ENCODE data around the gene SEZ6L. TPM values are rescaled to one million over a fixed set of nuclear protein-coding genes. Genes with fewer than 3 reads are reported as not detected.

SEZ6L gene
- total RNA-seq, 4 donors from 2014 or later: 0.19 to 0.52 (median 0.22) TPM; not detected in 1

DNA sequence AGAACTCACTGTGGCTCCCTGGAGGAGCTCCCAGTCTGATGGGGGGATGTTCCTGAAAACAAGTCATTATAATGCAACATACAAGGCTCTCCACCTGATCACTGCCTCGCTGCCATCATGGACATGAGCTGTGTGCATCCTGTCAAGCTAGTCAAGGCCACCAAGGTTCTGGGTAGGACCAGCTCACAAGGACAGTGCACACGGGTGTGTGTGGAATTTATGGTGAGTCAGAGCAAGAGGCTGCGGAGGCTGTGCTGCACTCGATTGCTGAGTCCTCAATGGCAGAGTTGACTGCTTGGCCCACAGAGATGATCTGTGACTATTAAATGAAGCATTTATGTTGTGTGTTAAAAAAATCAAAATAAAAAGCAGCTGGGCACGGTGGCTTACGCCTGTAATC lies 96.6 kb downstream of the SEZ6L start:
- no peak for DNase-seq (ENCODE audit: low spot score in 2 of 2)
- H3K4me3 ChIP-seq (ENCODE audit: low read depth, poor library complexity, severe bottlenecking): no peak overlapping the region
- intact Hi-C loops (cut with DNase I; ENCODE audit: low total_unique reads): no loop called here
- no peak for TF ChIP-seq POLR2A (IDR thresholded peaks at IDR 0.05)
- TF ChIP-seq, protein P1, sequence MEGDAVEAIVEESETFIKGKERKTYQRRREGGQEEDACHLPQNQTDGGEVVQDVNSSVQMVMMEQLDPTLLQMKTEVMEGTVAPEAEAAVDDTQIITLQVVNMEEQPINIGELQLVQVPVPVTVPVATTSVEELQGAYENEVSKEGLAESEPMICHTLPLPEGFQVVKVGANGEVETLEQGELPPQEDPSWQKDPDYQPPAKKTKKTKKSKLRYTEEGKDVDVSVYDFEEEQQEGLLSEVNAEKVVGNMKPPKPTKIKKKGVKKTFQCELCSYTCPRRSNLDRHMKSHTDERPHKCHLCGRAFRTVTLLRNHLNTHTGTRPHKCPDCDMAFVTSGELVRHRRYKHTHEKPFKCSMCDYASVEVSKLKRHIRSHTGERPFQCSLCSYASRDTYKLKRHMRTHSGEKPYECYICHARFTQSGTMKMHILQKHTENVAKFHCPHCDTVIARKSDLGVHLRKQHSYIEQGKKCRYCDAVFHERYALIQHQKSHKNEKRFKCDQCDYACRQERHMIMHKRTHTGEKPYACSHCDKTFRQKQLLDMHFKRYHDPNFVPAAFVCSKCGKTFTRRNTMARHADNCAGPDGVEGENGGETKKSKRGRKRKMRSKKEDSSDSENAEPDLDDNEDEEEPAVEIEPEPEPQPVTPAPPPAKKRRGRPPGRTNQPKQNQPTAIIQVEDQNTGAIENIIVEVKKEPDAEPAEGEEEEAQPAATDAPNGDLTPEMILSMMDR (IDR thresholded peaks at IDR 0.05): no peak
- 75 to 84% methylated on average over 6 of the region's 6 CpGs for WGBS, 2 donors

DNA sequence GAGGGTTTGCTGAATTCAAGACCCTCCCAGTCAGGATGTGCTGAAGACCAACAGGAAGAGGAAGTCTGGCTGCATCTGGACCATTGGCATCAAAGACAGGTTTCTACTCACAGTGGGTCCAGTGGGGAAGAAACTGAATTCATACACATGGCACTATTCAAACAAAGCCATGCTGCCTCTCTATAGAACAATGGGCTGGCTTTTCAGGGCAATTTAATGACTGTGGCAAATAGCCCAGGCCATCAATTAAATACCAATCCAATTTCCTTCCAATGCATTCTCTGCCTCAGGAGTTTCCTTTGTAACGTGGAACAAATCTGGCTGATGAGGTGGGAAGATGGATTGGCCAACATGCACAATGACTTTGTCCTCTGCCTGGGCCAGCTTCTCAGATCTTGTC lies 98.6 kb downstream of the SEZ6L start:
- 5 to 23% methylated on average over 1 of the region's 1 CpG for whole genome bisulfite sequencing, 2 donors
- no peak for DNase-seq (ENCODE audit: low spot score in 2 of 2)
- intact Hi-C loops (cut with DNase I; ENCODE audit: low total_unique reads): no loop called here
- no peak for TF ChIP-seq POLR2A (IDR thresholded peaks at IDR 0.05)
- TF ChIP-seq, protein P1 (IDR thresholded peaks at IDR 0.05): no peak
- no peak overlapping the region for H3K4me3 ChIP-seq (ENCODE audit: low read depth, poor library complexity, severe bottlenecking)

DNA sequence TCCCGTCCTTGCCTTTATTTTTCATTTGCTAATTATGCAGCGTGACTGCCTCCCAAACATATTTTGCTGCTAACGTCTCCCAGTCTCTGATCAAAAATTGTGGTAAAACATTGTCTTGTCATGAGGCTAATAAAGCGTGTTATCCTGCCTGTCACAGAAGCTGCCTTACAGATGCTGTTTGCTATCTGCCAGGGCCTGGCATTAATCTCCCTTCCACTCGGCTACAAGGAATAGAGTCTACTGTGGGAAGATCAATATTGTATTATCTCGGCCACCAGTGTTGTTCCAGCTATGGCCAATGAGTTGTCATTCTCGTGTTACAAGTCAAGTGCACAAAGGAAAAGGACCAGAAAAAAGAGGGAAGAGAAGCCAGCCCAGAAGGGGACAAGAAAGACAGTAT lies 100.3 kb downstream of the SEZ6L start:
- WGBS, 2 donors: 56 to 63% methylated on average over 7 of the region's 7 CpGs
- TF ChIP-seq, protein P1 (IDR thresholded peaks at IDR 0.05): no peak
- TF ChIP-seq POLR2A (IDR thresholded peaks at IDR 0.05): no peak
- no peak for DNase-seq (ENCODE audit: low spot score in 2 of 2)
- no peak overlapping the region for H3K4me3 ChIP-seq (ENCODE audit: low read depth, poor library complexity, severe bottlenecking)
- intact Hi-C loops (cut with DNase I; ENCODE audit: low total_unique reads): no loop called here

DNA sequence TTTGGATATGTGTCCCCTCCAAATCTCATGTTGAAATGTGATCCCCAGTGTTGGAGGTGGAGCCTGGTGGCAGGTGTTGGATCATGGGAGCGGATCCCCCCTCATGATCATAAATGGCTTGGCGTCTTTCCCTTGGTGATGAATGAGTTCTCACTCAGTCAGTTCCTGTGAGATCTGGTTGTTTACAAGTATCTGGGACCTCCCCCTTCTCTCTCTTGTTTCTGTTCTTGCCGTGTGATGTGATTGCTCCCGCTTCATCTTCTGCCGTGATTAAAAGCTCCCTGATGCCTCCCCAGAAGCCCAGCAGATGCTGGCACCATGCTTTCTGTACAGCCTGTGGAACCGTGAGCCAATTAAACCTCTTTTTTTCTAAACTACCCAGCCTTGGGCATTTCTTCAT lies 102.2 kb downstream of the SEZ6L start:
- intact Hi-C loops (cut with DNase I; ENCODE audit: low total_unique reads): no loop called here
- no peak overlapping the region for H3K4me3 ChIP-seq (ENCODE audit: low read depth, poor library complexity, severe bottlenecking)
- no peak for TF ChIP-seq POLR2A (IDR thresholded peaks at IDR 0.05)
- TF ChIP-seq, protein P1 (IDR thresholded peaks at IDR 0.05): no peak
- 48 to 54% methylated on average over 6 of the region's 6 CpGs for WGBS, 2 donors
- DNase-seq (ENCODE audit: low spot score in 2 of 2): no peak

DNA sequence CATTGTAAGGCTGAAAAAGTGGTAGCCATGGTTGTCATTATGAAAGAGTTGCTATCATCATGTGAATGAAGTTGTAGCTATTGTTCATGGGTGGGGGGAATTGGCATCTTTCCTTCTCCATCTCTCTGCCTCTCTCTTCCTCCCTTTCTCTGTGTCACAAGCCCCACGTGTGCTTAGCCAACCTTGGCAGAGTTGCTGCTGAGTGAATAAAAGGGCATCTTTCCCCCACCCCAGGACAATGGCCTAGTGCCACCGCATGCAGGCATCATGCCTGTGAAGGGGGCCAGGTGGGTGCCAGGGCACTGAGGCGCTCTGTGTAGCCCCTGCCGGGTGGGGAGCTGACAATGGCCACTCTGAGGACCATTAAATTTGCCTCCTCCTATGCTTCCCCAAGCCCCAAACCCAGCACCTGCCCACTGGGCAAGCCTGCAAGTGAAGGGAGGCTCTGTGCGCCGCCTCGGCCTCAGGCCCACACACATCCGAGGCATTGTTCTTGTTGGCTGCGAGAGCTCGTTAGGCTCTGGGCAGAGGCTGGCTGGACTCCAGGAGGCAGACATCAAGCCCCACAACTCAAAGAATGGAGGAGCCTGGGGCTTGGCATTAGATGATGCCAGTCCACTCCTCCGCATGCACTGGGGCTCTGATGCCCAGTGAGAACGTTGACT lies 103.9 kb downstream of the SEZ6L start:
- intact Hi-C loops (cut with DNase I; ENCODE audit: low total_unique reads): no loop called here
- WGBS, 2 donors: 71 to 80% methylated on average over 6 to 12 of the region's 12 CpGs
- DNase-seq (ENCODE audit: low spot score in 2 of 2): no peak

More for the DNA sequence above, 103.9 kb downstream of the SEZ6L start:
- no peak overlapping the region for H3K4me3 ChIP-seq (ENCODE audit: low read depth, poor library complexity, severe bottlenecking)
- TF ChIP-seq, protein P1 (IDR thresholded peaks at IDR 0.05): no peak
- TF ChIP-seq POLR2A (IDR thresholded peaks at IDR 0.05): no peak

Measured in lower leg skin (tissue), 4 donors.